HG03060 (cell line): ENCODE data around the gene TCHP.
A peak's percentile ranks its signal among the peaks of the same experiment; 100 is the strongest.
"Not testable (repeated sequence)": the region's sequence is repeated elsewhere in the genome, so short reads cannot be mapped to it uniquely, and the experiment has no call there.

Experiments
- ATAC-seq: cut with Tn5 transposase; IDR thresholded peaks from one replicate; pipeline ENCODE4 v1.9.1; 2021; ENCODE audit warnings: low read depth, moderate number of reproducible peaks; ENCODE audit not compliant: unreplicated experiment

TCHP gene

DNA sequence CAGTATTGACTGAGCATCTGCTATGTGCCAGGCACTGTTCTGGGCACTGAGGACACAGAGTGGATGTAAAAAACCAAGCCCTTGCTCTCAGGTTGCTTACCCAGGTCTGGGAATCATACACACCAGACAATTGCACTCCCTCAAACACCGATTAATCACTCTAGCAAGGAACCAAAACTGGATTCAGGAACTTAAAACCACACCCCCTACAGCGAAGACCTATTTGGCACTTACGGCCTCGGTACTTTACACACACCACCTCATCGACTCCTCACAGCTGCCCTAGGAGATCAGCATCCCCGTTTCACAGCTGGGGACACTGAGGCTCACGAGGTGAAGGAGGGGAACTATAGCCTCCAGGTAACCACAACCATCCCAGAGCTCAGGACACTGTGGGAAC, 21.3 kb upstream of the TCHP start:
- no peak for ATAC-seq

DNA sequence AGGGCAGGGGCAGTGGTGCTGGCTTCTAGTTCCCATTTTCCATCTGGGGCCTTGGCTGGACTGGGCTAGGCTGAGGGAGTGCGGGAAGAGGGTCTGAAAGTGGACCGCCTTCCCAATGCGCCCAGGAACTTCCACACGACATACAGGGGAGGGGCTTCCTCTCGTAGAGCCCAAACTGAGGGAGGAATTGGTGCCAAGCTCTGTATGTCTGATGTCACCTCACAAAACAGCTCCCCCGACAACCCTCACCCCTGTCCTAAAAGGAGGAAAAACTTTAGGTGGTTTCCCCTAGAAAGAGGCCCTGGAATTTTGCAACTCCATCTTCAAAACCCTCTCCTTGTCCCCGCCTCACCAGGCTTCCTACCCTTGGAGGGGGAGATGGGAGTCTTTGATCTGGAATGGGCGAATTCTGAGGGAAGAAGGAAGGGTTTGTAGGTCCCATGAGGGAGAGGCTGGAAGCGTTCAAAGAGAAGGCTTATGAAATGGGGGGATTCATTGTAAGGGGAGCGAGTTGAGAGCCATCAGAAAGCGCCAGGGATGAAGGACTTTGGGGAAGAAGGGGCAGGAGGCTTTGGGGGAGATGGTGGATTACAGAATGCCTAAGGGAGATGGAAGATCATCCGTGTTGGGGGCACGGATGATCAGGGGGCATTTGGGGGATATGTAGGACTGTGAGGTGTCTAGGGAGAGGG, 20.6 kb upstream of the TCHP start:
- no peak for ATAC-seq

DNA sequence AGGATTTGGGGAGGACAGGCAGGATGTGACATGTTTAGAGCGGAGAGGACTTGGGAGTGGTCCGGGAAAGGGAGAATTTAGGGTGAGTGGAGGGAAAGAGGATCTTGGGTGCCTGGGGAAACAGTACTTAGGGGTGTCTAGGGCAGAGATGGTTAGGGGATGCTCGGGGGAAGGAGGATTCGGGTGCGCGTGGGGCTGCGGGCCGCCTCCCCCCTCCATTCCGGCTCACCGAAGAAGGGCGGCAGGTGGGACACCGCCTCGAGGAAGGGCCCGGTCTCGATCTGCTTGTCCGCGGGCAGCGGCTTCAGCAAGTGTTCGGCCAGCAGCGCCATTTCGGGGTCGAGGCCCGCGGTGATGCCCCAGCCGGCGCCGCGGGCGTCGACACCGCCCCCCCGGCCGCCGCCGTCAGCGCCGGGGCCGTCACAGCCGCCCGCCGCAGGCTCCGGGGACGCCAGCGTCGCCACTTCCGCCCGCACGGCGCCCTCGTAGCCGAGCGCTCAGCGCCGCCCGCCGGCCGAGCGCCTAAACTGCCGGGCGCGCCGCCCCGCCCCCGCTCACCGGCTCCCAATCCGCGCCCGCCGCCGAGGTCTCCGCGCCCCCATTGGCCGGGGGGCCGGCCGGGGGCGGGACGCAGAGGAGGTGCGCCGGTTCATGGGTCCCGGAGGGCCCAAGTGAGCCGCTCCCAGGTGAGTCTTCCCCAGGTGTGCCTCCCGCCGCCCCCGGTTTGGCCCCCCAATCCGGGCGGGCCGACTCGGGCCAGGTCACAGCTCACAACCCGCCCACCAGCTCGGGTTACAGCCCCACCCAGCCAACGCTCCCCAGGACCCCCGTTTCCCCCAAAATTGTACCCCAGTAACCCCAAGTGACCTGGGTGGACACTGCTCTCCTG, 19.8 kb upstream of the TCHP start, which contains the start of gene GLTP:
Gene GLTP (minus strand): TSS at position 499 of the 889 bp plus-strand sequence. CDS start 167 bp downstream, at position 332.
- peak; percentile 63 for ATAC-seq

DNA sequence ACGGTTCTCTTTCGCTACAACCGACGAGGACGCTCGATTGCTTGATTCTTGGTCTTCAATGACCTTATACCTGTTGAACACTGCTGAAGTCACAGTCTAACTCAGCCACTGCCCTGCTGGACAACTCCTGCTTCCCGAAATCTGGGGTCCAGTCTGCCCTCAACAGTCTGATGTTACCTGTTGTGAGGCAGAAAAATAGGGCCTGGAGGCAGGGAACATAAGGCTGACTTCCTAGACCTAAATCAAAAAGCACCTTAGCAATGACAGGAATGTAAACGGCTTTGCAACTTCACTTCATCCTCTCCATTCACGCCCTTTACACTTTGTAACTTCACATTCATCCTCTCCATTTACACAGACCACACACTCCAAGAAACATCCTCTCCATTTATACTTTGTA, 19.1 kb upstream of the TCHP start:
- ATAC-seq = no peak

DNA sequence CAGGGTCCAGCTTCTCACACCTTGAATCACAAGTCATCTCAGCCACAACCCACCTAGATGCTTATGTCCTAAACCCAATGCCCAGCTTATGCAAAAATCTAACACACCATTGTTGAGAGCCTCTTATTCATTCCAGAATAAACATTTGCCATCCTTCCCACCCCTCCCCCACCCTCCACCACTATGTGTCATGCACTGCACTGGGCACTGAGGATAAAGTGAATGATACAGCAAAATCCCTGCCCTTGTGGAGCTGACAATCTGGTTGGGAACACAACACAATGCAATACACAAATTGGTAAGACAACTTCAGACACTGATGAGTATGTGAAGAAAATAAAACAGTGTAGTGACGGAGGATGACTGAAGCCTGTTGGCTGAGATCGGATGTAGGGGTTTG, 18.3 kb upstream of the TCHP start:
- no peak for ATAC-seq

DNA sequence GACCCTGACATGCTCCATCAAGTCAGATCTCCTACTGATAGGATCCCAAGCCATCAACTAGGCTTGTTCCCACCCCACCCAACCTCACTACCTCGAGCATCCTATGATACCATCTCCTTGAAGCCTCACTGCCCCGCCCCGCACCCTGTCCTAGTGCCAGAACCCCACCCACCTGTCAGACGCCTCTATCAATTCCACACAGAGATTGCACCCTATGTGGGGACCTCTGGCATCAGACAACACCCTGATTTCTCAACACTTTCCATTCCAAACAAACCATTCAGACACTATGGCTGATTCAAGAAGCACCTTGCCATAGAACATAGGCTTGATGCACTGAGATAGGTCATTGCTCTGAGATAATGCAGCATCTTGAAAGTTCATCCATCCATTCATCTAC, 16.6 kb upstream of the TCHP start:
- ATAC-seq = no peak

DNA sequence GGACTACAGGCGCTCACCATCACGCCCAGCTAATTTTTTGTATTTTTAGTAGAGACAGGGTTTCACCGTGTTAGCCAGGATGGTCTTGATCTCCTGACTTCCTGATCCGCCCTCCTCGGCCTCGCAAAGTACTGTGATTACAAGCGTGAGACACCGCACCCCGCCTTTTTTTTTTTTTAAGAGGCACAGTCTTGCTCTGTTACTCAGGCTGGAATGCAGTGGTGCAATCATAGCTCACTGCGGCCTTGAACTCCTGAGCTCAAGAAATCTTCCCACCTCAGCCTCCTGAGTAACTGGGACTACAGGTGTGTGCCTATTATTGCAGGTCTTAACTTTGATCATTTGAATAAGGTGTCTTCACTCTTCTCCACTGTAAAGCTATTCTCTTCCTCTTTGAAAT, 14.5 kb upstream of the TCHP start:
- ATAC-seq = no peak

DNA sequence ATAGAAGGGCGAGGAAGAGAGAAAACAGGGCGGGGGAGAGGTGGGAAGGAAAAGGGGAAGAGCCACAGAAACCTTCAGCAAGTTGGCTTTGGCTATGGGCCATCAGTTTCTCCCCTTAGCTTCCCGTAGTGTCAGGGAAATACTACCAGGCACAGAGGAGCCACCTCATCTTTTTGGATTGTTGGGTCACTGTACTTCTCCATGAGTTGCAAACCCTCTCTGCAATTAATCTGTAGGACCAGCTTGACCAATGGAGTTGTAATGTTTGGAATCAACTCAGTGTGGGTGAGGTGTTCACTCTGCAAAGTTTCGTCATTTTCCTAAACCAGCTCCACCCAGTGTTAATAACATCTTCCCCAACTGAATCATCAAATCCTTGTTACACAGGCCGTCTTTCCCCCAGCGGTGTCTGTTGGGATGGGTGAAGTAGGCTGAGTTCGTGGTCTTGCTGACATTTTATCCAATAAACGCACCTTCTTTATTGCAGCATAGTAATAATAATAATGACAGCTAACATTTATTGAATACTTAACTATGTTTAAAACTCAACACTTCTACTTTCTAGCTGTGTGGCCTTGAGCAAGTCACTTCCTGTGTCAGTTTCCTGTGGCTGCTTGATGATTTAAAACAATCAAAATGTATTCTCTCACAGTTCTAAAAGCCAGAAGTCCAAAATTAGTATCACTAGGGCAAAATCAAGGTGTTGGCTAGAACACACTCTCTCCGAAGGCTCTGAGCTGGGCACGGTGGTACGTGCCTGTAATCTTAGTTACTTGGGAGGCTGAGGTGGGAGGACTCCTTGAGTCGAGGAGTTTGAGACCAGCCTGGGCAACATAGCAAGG, 11.7 kb upstream of the TCHP start:
- no peak for ATAC-seq

DNA sequence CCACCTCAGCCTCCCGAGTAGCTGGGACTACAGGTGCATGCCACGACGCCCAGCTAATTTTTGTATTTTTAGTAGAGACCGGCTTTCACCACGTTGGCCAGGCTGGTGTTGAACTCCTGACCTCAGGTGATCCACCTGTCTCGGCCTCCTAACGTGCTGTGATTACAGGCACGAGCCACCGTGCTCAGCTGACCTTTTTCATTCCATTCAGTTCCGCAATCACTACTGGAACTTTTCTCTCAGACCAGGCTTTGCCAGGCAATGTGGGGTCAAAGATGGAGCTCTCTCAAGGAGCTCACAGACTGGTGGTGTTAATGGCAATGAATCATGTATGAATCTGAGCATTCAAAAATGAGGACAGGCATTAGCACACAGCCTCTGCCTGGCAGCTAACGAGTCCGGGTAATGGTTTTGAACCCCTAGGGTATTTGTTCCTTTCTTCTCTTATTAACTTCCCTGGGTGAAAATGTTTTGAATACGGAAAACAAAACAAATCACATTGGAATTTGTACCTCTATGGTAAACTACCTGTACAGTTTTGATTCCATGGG, 9.4 kb upstream of the TCHP start:
- no peak for ATAC-seq

DNA sequence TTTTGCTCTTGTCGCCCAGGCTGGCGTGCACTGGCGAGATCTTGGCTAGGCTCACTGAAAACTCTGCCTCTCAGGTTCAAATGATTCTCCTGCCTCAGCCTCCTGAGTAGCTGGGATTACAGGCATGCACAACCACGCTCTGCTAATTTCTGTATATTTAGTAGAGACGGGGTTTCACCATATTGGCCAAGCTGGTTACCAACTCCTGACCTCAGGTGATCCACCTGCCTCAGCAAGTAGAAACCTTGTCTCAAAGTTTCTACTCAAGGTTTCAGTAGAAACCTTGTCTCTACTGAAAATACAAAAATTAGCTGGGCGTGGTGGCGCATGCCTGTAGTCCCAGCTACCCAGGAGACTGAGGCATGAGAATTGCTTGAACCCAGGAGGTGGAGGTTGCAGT, 8.3 kb upstream of the TCHP start:
- not testable (repeated sequence) for ATAC-seq

DNA sequence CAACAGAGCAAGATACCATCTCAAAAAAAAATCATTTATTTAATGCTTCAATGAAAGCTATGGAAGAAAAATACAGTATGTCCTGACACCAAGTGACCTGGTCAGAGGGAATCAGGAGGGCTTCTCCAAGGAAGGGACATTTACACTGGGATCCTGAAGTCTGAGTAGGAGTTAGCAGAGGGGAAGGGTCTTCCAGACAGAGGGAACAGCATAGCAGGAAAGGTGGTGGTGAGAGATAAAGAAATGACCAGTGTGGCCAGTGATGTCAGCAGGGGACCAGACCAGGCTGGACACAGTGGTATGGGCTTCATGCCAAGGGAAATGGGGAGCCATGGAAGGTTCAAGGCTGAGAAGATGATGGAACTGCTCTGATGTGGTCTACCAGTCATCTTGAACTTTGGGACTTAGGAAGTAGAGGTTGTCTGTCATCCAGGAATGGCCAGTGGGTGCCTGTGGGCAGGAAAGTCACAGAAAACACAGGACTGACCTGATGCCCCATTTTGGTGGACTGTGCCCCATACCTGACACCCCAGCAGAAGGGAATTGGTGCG, 7.8 kb upstream of the TCHP start:
- ATAC-seq = no peak

DNA sequence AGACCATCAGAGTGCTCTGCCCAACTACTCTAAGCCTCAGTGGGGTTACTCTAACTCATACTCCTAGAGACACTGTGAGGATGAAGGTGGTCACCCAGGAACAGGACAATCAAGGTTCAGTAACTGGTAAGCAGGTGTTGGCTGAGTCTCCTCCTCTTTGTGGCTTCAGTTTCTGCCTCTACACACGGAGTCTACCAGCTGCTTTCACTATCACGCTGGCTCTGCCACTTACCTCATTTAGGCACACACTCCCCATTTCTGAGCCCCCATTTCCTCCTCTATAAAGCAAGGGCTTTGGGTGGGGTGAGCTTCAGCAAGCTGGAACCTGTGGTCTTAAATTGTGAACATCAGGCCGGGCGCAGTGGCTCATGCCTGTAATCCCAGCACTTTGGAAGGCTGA, 7.3 kb upstream of the TCHP start:
- ATAC-seq = peak; percentile 52

DNA sequence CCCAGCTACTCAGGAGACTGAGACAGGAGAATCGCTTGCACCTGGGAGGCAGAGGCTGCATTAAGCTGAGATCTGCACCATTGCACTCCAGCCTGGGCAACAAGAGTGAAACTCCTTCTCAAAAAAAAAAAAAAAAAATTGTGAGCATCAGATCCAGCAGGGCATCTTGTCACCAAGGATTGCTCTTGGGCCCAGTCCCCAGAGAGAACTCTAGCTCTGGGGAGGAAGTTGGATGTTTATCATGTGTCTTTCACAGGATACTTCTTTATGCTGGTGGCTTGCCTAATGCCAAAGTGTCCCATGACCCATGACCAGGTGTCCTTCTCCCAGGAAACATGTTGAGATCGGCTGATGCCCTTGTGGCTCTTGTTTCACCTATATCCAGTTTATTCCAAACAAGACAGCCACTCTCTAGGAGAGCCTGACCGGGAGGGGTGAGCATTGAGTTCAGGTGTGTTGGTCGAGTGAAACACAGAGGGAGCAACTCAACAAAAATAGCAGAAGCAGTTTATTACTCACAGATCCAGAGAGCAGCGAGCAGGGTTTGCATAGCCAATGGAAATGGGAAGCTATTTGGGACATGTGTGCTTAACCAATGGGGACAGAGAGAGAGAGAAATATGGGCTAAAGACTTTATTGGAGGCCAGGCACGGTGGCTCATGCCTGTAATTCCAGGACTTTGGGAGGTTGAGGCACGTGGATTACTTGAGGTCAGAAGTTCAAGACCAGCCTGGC, 6.6 kb upstream of the TCHP start:
- no peak for ATAC-seq

DNA sequence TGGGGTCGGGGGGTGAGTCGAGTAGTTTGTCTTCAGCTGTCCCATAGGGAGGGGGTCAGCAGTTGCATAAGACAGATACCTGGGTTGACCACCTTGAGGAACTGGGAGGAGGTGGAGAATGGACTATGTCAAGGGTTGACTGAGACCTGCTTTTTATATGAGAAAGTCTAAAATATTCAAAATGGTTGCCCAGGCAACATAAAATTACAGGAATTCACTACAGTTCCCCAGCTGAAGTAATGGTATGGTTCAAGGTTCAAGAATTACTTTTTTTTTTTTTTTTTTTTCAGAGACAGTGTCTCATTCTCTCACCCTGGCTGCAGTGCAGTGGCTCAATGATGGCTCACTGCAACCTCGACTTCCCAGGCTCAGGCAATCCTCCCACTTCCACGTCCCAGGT, 5.1 kb upstream of the TCHP start:
- no peak for ATAC-seq

DNA sequence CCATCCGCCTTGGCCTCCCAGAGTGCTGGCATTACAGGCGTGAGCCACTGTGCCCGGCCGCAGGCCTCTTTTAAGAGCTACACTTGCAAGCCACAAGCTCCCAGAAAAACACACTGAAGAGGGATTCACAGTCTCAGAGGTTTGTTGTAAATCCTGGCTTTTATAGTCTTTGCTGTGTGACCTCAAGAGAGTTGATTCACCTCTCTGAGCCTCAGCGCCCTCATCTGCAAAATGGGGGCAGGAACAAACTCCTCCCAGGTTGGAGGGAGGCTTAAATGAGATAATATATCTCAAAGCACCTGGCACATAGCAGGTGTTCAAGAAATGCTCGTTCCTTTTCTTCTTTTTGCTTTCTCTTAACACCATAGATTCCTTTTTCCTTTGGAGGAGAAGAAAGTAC, 3.9 kb upstream of the TCHP start:
- no peak for ATAC-seq

DNA sequence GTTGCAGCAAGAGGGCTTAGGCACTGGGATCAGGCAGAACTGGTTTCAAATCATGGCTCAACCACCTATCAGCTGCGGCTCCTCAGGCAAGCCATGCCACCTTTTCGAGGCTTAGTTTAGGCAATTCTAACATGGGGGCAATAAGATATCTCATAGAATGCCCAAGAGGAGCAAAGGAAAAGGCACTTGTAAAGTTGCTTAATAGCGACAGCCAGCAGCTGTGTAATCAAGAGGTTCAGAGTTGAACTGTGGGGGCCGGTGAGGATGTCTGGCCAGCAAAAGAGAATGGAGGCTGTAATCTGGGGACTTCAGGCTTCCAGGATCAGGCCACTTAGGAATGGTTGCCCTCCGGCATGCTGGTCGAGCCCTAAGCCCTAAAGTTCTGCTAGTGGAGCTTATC, 3.0 kb upstream of the TCHP start:
- ATAC-seq = no peak

DNA sequence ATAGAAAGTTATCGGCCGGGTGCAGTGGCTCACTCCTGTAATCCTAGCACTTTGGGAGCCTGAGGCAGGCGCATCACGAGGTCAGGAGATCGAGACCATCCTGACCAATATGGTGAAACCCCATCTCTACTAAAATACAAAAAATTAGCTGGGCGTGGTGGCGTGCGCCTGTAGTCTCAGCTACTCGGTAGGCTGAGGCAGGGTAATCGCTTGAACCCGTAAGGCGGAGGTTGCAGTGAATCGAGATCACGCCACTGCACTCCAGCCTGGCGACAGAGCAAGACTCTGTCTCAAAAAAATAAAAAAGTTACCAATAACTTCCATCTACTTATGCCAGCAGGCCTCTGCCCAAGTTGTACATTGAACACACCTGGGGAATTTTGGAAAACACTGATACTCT, 729 bp upstream of the TCHP start:
- not testable (repeated sequence) for ATAC-seq

DNA sequence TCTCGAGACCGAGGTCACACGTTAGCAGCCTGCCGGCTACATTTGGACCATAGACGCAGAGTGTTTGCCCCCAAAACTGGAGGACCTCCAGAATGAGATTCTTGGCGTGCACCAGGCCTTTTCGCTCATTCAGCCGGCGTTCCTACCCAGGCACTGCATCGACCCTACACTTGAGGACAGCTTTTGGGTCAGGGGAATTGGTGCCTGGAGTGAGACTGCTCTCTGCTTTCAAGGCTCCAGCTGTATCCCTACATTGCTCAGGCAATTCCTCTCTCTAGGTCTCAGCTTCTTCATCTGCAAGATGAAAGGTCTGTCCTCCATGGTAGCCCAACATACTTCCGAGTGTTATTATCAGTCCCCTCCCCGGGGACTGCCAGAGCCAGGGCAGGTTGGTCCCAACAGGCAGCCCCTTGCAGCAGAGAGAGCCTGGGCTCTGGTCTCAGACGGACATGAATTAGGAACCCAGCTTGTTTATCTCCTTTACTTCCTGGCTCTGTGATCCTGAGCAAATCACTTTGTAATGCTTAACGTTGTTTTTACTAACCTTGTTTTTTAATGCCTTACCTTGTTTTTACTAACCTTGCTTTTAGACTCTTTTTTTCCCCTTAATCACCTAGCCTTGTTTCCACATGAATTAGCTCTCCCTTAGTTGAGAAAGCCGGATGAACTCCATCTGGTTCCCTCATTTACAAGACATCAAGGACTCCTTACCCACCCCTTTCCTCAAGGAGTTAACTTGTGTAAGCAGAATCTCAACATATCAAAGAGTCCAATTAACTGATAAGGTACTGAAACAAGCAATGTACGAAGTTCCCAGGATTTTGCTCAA, 892 bp downstream of the TCHP start:
- ATAC-seq = no peak

DNA sequence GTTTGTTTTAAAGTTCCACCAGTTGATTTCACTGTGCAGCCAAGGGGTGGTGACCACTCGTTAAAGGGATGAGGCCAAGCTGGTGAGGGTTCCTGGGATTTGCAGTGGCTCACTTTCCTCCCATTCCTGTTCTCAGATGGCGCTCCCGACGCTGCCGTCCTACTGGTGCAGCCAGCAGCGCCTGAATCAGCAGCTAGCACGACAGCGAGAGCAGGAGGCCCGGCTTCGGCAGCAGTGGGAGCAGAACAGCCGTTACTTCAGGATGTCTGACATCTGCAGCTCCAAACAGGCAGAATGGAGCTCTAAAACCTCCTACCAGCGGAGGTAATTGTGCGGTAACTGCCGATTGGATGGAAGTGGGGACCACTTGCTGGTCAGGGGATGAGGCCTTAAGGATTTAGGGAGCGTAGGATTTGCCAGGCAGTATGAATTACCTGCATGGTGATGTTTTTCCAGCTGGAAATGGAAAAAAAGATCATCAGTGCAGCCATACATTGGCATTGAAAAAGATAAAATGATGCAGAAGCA, 2.9 kb downstream of the TCHP start:
- no peak for ATAC-seq
